Neural crest cell (in vitro differentiated cells): ENCODE data around the gene DRAP1. TPM values are rescaled to one million over a fixed set of nuclear protein-coding genes. Genes with fewer than 3 reads are reported as not detected.

ENCODE experiments used
- DNase-seq: peaks from one replicate; pipeline ENCODE4 v3.0.0; 2021; ENCODE audit warnings: low read depth, mixed read lengths, low spot score
- H3K27ac Mint-ChIP-seq: one replicate; pipeline ENCODE4 v1.8.0; 2021; ENCODE audit warnings: mild to moderate bottlenecking, mixed read lengths; ENCODE audit not compliant: unreplicated experiment
- H3K27me3 Mint-ChIP-seq: 2 replicates; pipeline ENCODE4 v1.8.0; 2021; ENCODE audit warnings: low read depth, mild to moderate bottlenecking, mixed read lengths
- H3K36me3 Mint-ChIP-seq: 2 replicates; pipeline ENCODE4 v1.8.0; 2021; ENCODE audit warnings: low read depth, mild to moderate bottlenecking, mixed read lengths
- H3K4me1 Mint-ChIP-seq: 2 replicates; pipeline ENCODE4 v1.8.0; 2021; ENCODE audit warnings: mixed read lengths
- H3K4me3 Mint-ChIP-seq: one replicate; pipeline ENCODE4 v1.8.0; 2021; ENCODE audit warnings: mild to moderate bottlenecking, mixed read lengths
- H3K9me3 Mint-ChIP-seq: 2 replicates; pipeline ENCODE4 v1.8.0; 2021; ENCODE audit warnings: mixed read lengths
- CTCF ChIP-seq: fragments of 200-600 bp; sonication (generic); conservative IDR thresholded peaks from 2 replicates; pipeline ENCODE4 v1.5.0; 2021; ENCODE audit warnings: antibody characterized with exemption, mild to moderate bottlenecking
- total RNA-seq: library from RNA; stranded (reverse); gene quantifications from 2 replicates; pipeline ENCODE4 v1.2.1, GENCODE V29; 2021

DRAP1 gene
- total RNA-seq, 1 donor from 2014 or later: 101 TPM

DNA sequence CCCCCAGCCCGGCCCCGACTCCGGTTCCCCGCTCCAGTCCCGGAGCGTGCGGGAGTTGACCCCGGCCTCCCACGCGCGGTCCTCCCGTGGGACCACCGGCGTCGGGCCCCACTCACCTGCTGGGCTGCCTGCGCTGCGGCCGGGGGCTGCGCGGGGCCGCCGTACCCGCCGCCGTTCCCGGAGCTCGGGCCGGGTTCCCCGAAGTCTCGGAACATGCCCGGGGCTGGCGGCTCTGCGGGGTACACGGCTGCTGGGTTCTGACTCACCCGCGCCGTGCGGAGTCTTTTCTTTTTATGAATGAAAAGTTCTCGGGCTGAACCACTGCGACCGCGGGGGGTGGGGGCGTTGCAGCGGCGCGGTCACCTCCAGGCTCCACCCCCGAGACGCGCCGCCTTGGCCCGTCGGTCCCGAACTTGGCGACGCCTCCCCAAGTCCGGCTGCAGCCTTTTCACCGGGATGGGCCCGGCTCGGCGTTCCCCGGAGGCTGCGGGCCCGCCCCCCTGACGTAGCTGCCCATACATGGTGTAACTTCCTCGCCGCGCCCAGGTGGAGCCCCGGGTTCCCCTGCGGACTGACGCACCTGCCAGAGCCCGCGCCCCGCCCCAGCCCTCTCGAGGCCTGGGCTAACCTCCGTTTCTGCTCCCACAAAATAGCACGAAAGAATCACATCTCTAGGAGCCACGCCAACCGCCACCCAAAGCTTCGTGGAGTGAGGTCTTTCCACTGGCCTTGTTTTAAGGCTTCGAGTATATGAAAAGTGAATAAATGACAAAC, 18.9 kb upstream of the DRAP1 start, which contains the start of gene FOSL1:
TSS of gene FOSL1 (minus strand) at position 264 of the 774 bp plus-strand sequence. CDS start at position 215, 49 bp downstream.
- Mint-ChIP-seq H3K27me3 (peaks cover 62% of the 10 kb centered on the region), H3K9me3 (no peaks in the 10 kb centered on the region), H3K36me3 (no peaks in the 10 kb centered on the region)

GRCh38 chr11:65900899-65901180, 18.4 kb upstream of the DRAP1 start:
- H3K9me3 Mint-ChIP-seq: no peaks in the 10 kb centered on the region
- no peaks in the 10 kb centered on the region for H3K36me3 Mint-ChIP-seq
- H3K4me1 Mint-ChIP-seq: peaks cover 35% of the 10 kb centered on the region
- H3K4me3 Mint-ChIP-seq: peak overlapping the region; percentile 78
- H3K27ac Mint-ChIP-seq: no peak overlapping the region
- TF ChIP-seq CTCF: no peak
- peaks cover 57% of the 10 kb centered on the region for H3K27me3 Mint-ChIP-seq
- DNase-seq: no peak

More for the DNA sequence above, 18.9 kb upstream of the DRAP1 start, which contains the start of gene FOSL1:
- peak; percentile 46 for DNase-seq
- no peak for TF ChIP-seq CTCF
- Mint-ChIP-seq H3K4me3 (peak within 1 kb of the TSS; percentile 78), H3K27ac (no peak within 1 kb of the TSS), H3K4me1 (peaks cover 35% of the 10 kb centered on the region)

DNA sequence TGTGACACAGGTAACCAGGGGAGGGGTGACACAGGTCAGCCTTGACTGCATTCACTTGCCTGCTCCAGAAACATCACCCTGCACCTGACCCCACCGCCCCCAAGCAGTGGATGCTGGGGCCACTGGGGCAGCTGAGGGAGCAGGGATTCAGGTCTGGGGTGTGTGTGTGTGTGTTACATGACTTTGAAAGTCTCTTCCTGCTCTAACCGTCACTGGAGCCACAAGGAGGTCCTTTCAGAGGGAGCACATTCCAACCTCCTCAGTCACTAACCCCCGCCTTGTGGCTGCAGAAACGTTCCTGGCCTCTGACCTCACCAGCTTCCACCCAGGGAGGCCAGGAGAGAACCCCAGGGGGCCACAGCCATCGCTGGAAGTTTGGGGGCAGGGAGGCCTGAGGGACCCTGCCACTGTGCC, 16.2 kb upstream of the DRAP1 start:
- Mint-ChIP-seq H3K9me3 (no peaks in the 10 kb centered on the region), H3K27ac (peak overlapping the region; percentile 83), H3K36me3 (no peaks in the 10 kb centered on the region), H3K4me1 (peaks cover 35% of the 10 kb centered on the region), H3K4me3 (peak overlapping the region; percentile 49), H3K27me3 (peaks cover 47% of the 10 kb centered on the region)
- DNase-seq: no peak
- no peak for TF ChIP-seq CTCF

GRCh38 chr11:65903715-65904114, 15.5 kb upstream of the DRAP1 start:
- peaks cover 41% of the 10 kb centered on the region for H3K27me3 Mint-ChIP-seq
- H3K9me3 Mint-ChIP-seq: no peaks in the 10 kb centered on the region
- DNase-seq: no peak

DNA sequence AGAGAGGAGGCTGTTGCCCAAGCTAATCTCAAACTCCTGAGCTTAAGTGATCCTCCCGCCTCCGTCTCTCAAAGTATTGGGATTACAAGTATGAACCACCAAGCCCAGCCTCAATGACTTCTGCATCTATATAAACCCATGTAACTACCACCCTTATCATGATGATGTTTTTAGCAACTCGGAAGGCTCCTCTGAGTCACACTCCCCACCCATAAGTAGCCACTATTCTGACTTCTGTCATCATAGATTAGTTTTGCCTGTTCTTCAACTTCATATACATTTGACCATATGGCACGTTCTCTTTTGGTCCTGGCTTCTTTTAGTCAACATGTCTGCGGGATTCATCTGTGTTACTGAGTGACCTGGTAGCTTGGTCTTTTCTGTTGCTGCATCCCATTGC, 12.6 kb upstream of the DRAP1 start:
- Mint-ChIP-seq H3K9me3 (no peaks in the 10 kb centered on the region), H3K4me3 (no peak overlapping the region), H3K27me3 (peaks cover 26% of the 10 kb centered on the region), H3K27ac (no peak overlapping the region), H3K4me1 (peaks cover 31% of the 10 kb centered on the region), H3K36me3 (no peaks in the 10 kb centered on the region)
- DNase-seq: no peak
- no peak for TF ChIP-seq CTCF

More at GRCh38 chr11:65903715-65904114, 15.5 kb upstream of the DRAP1 start:
- no peak for TF ChIP-seq CTCF
- H3K36me3 Mint-ChIP-seq: no peaks in the 10 kb centered on the region
- peak overlapping the region; percentile 20 for H3K27ac Mint-ChIP-seq
- H3K4me1 Mint-ChIP-seq: peaks cover 33% of the 10 kb centered on the region
- H3K4me3 Mint-ChIP-seq: peak overlapping the region; percentile 49
